ENCODE measurements around the gene C9orf78. TPM values are rescaled to one million over a fixed set of nuclear protein-coding genes. Genes with fewer than 3 reads are reported as not detected.

C9orf78 gene, protein sequence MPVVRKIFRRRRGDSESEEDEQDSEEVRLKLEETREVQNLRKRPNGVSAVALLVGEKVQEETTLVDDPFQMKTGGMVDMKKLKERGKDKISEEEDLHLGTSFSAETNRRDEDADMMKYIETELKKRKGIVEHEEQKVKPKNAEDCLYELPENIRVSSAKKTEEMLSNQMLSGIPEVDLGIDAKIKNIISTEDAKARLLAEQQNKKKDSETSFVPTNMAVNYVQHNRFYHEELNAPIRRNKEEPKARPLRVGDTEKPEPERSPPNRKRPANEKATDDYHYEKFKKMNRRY
- 50.9 and 77.3 TPM in 2 replicates for total RNA-seq

DNA sequence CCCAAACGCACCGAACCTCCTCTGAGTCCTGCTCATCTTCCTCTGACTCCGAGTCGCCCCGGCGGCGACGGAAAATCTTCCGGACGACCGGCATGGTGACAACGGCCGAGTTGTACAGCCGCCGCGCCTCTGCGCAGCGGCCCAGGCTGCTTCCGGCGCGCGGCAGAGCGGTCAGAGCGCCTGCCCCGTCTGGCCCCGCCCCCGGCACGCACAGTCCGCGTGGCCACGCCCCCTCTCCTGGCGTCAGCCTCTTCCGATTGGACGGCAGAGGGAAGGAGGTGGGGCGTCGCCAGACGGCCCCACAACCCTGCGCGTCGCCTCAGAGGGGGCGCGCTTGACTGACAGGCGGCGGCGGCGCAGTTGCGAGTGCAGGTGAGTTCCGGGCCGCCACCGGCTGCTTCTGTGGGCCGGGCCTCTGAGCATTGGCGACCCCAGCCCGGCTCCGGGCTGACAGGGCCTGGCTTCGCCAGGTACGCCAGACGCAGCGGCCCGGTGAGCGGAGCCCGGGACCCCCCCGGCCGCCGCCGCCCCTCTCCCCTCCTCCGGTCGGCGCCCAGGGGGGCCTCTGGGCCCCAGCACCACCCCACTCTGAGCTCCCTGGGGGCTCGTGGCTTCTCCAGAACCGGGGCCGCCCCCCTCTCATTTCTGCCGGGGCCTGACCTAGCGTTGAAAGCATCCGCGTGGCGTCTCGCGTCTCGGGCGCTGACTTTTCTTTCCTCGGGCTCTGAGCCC is at the start of gene C9orf78, which contains the start of gene USP20:
TSS of gene C9orf78 (minus strand) at position 148 of the 732 bp plus-strand sequence. CDS start at position 94, 54 bp downstream.
TSS of gene USP20 (plus strand) at position 331 of the 732 bp plus-strand sequence. CDS start 17,098 bp downstream, outside the sequence.
- DNase-seq (ENCODE audit: low read depth) = peak; percentile 82
- TF ChIP-seq, protein P1, sequence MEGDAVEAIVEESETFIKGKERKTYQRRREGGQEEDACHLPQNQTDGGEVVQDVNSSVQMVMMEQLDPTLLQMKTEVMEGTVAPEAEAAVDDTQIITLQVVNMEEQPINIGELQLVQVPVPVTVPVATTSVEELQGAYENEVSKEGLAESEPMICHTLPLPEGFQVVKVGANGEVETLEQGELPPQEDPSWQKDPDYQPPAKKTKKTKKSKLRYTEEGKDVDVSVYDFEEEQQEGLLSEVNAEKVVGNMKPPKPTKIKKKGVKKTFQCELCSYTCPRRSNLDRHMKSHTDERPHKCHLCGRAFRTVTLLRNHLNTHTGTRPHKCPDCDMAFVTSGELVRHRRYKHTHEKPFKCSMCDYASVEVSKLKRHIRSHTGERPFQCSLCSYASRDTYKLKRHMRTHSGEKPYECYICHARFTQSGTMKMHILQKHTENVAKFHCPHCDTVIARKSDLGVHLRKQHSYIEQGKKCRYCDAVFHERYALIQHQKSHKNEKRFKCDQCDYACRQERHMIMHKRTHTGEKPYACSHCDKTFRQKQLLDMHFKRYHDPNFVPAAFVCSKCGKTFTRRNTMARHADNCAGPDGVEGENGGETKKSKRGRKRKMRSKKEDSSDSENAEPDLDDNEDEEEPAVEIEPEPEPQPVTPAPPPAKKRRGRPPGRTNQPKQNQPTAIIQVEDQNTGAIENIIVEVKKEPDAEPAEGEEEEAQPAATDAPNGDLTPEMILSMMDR (IDR thresholded peaks at IDR 0.05; ENCODE audit: insufficient read depth, low read length, poor library complexity, severe bottlenecking) = no peak
- H3K27me3 ChIP-seq (ENCODE audit: control insufficient read depth, insufficient read depth, low read length) = no peaks in the 10 kb centered on the region
- H3K36me3 ChIP-seq (ENCODE audit: control insufficient read depth, insufficient read depth, low read length) = no peaks in the 10 kb centered on the region
- H3K4me3 ChIP-seq (ENCODE audit: low read depth, low read length) = peak within 1 kb of the TSS; percentile 76

DNA sequence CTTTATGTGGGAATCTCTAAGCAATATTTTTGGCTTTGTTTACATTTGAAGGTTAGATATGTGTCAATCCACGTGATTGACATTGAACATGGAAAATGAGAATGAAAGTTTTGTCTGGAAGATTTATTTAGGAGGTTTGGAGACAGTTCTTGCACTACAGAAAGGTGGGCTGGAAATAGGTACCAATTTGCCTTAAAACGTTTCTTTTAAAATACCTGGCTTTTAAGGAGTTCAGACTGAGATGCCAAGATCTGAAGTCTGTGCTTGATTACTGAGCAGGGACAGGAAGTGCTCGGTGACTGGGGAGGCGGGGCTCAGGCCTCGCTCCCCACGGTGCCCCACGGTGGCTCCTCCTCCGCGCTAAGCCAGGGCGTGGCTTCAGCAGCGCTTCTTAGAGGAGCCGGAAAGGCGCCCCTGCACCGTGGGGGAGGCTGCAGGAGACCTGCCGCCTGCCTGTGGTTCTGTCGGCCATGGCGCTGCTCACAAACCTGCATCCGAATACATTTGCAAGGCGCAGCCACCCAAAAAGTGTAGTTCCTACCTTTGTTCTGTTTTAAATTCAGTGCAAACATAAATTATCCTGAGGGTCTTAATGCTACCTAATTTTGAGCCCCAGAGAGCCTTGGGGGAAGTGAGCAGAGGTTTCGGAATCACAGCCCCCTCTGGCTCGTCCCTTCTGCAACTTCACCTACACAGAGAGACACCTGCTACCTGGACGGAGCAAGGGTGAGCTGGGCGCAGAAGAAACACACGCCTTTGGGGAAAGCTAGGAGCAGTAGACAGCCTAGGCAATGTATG is 49.3 kb upstream of the C9orf78 start:
- Histone ChIP-seq H3K36me3 (ENCODE audit: control insufficient read depth, insufficient read depth, low read length) (no peaks in the 10 kb centered on the region), H3K4me3 (ENCODE audit: low read depth, low read length) (peak overlapping the region; percentile 6), H3K27me3 (ENCODE audit: control insufficient read depth, insufficient read depth, low read length) (no peaks in the 10 kb centered on the region)
- TF ChIP-seq, protein P1 (IDR thresholded peaks at IDR 0.05; ENCODE audit: insufficient read depth, low read length, poor library complexity, severe bottlenecking) = no peak
- peak; percentile 47 for DNase-seq (ENCODE audit: low read depth)

DNA sequence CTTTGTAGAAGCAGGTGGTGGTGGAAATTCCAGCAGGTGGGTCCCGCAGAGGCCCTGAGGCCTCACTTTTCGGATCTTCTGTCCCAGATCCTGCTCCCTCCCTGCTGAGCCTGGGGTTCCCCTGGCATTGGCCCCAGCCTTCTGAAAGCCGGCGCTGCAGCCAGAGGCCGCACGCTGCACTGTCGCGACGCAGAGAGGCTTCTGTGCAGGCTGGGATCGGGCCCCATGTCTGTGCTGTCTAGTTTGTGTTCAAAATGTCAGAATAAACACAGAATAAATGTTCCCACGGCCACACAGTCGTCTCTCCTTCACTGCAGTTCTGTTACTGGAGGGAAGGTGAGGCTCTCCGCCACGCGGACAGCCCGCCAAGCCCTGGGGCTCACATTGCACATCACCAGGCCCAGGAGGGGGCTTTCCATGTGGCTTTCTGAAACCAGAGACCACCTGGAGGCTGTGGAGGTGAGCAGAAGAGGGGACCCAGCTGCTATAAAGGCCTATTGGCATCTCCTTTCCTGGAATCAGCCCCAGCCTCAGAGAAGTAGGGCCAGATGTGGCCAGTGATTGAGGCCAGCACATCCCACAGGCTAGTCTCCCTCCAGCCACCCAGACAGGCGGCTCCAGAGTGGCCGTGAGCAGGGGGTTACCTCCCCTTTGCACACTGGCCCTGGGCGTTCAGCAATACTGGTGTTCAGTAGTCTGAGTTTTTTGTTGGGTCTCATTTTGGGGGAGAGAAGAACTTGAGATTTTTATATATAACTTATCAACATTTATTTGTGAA is 46.7 kb upstream of the C9orf78 start:
- no peak for DNase-seq (ENCODE audit: low read depth)
- H3K36me3 ChIP-seq (ENCODE audit: control insufficient read depth, insufficient read depth, low read length) = no peaks in the 10 kb centered on the region
- H3K4me3 ChIP-seq (ENCODE audit: low read depth, low read length) = no peak overlapping the region
- no peaks in the 10 kb centered on the region for H3K27me3 ChIP-seq (ENCODE audit: control insufficient read depth, insufficient read depth, low read length)
- TF ChIP-seq, protein P1 (IDR thresholded peaks at IDR 0.05; ENCODE audit: insufficient read depth, low read length, poor library complexity, severe bottlenecking) = no peak

DNA sequence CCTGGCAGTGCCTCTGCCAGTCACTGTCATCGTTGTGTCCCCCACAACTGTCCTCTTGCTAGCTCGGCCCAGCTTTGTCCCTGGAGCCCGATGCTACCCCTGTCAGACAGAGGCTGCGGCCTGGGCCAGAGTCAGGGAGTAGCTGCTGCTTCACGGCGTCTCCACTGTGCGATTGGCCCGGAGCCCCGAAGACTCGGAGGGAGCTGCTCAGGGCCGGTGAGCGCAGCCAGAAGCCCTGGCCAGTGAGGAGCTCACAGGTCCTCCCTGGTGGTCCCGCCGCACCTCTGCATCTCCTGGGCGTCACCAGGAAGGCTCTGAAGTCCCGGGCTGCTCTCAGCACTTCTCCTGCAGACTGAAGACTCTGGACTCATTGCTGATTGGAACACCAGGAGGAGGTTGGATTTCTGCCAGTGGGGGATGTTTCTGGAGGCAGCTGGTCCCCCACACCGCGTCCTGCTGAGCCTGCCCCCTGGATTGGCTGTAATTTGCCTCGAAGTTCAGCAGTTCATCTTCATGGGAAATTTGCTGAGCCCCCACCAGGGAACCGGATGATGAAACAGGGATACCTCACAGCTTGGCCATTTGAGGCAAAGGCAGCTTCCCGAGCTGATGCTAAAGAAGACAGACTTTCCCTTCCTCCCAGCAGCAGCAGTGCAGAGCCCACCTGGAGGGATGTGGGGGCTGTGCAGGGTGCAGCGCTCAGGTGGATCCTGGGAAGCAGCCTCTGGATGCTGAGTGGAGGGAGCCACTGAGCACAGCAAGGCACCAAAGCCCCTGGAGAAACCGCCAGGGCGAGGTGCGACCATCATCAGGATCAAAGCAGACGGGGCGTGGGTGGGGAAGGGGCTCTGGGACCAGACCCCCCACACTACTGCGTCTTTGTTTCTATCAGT is 45.8 kb upstream of the C9orf78 start:
- no peaks in the 10 kb centered on the region for H3K27me3 ChIP-seq (ENCODE audit: control insufficient read depth, insufficient read depth, low read length)
- no peak overlapping the region for H3K4me3 ChIP-seq (ENCODE audit: low read depth, low read length)
- no peak for DNase-seq (ENCODE audit: low read depth)
- TF ChIP-seq, protein P1 (IDR thresholded peaks at IDR 0.05; ENCODE audit: insufficient read depth, low read length, poor library complexity, severe bottlenecking) = no peak
- H3K36me3 ChIP-seq (ENCODE audit: control insufficient read depth, insufficient read depth, low read length) = no peaks in the 10 kb centered on the region

Measured in kidney epithelial cell (primary cell).